Endometrial microvascular endothelial cells (primary cell): ENCODE data around the gene PLTP. TPM values are rescaled to one million over a fixed set of nuclear protein-coding genes. Genes with fewer than 3 reads are reported as not detected.
"Not testable (repeated sequence)": the region's sequence is repeated elsewhere in the genome, so short reads cannot be mapped to it uniquely, and the experiment has no call there.

Source experiments
- in situ Hi-C: cut with HindIII; loops from 2 replicates; pipeline ENCODE4 v1.10.0; 2017; ENCODE audit warnings: low sequenced_read_pairs, low pct_unique_long_range_greater_than_20kb; ENCODE audit errors: inconsistent ontology term
- total RNA-seq: library from RNA; depleted of rRNA; stranded (reverse); fragments of >200 nt; gene quantifications from one replicate; pipeline ENCODE4 v1.2.3, GENCODE V29; 2015; ENCODE audit errors: inconsistent ontology term

PLTP gene
- total RNA-seq, 1 donor from 2014 or later: 3.0 TPM

GRCh38 chr20:45890077-45890984, 21.6 kb downstream of the PLTP start:
- in situ Hi-C loops: no loop called here

GRCh38 chr20:45888681-45889080, 23.3 kb downstream of the PLTP start:
- in situ Hi-C loops: no loop called here

- in situ Hi-C loops: no loop called here
These were observed 24.6 kb downstream of the PLTP start, which contains the start of gene SPATA25 for GRCh38 chr20:45887346-45887715. Gene SPATA25 (minus strand): TSS chr20:45887622. CDS start chr20:45887590, 32 bp downstream.

GRCh38 chr20:45886590-45887345, 25.2 kb downstream of the PLTP start:
- in situ Hi-C loops: no loop called here

- in situ Hi-C loops: no loop called here
These were observed 28.9 kb downstream of the PLTP start for GRCh38 chr20:45883100-45883469.

- in situ Hi-C loops: no loop called here
These were observed 29.4 kb downstream of the PLTP start for GRCh38 chr20:45882469-45883099.

- in situ Hi-C loops: no loop called here
These were observed 30.8 kb downstream of the PLTP start, which contains the start of gene ZSWIM1 for GRCh38 chr20:45880988-45881788. Gene ZSWIM1 (plus strand): TSS chr20:45881227. CDS start chr20:45882593, 1,366 bp downstream.

GRCh38 chr20:45878076-45878761, 33.7 kb downstream of the PLTP start:
- in situ Hi-C loops: no loop called here

- in situ Hi-C loops: no loop called here
These were observed 37.4 kb downstream of the PLTP start for GRCh38 chr20:45874576-45874975.

GRCh38 chr20:45874104-45874481, 37.9 kb downstream of the PLTP start:
- in situ Hi-C loops: not testable (repeated sequence)

GRCh38 chr20:45873409-45874103, 38.4 kb downstream of the PLTP start:
- in situ Hi-C loops: no loop called here

GRCh38 chr20:45872626-45873025, 39.3 kb downstream of the PLTP start:
- in situ Hi-C loops: no loop called here

- in situ Hi-C loops: no loop called here
These were observed 44.2 kb downstream of the PLTP start for GRCh38 chr20:45867819-45868176.

- in situ Hi-C loops: no loop called here
These were observed 44.7 kb downstream of the PLTP start for GRCh38 chr20:45867136-45867818.

GRCh38 chr20:45866454-45866853, 45.5 kb downstream of the PLTP start:
- in situ Hi-C loops: no loop called here

GRCh38 chr20:45863543-45864470, 48.1 kb downstream of the PLTP start:
- in situ Hi-C loops: no loop called here
